ENCODE data around the gene TRIM60.
"Not testable (repeated sequence)": the region's sequence is repeated elsewhere in the genome, so short reads cannot be mapped to it uniquely, and the experiment has no call there.

Gene TRIM60

DNA sequence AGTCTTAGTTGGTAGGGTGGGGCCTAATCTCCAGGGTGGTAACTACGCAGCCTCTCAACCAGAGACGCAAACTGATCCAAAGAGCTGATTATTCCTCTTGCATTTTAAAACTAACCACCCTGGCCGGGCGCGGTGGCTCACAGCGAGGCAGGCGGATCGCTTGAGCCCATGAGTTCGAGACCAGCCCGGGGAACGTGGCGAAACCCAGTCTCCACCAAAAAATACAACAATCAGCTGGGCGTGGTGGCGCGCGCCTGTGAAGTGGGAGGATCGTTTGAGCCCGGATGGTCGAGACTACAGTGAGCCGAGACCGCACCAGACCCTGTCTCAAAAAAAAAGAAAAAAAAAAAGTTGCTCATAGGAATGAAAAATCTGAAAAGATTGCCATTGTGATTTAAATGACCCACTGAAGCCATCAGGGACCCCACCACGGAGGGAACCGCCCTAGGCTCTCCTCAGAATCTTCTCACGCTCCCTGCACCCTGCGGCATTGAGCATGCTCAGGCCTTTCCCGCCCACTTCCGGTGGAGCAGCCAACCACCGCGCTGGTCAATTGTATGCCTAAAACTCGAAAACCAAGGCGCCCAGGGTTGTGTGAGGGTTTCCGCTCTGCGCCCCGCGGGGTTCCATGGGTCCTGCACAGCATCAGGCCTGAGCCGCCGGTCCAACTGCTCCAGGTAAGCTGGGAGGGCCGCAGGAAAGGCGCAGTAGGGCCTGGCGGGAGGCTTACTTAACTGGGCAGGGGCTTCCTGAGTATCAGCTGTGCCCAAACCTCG is at the start of gene TRIM60:
Gene TRIM60, plus strand, starts transcription at position 564 of the 776 bp plus-strand sequence. CDS start 8,074 bp downstream, outside the sequence.
- Histone ChIP-seq H3K9me3 (ENCODE audit: low read length) (no peaks in the 10 kb centered on the region), H3K4me3 (ENCODE audit: low read depth in 1 of 2, low read length in 2 of 2) (no peak within 1 kb of the TSS), H3K4me1 (ENCODE audit: insufficient read depth, low read length) (no peaks in the 10 kb centered on the region), H3K9ac (ENCODE audit: low read length) (no peak within 1 kb of the TSS), H3K27me3 (ENCODE audit: control insufficient read depth in 1 of 2, insufficient read depth in 2 of 2, low read length in 2 of 2) (no peaks in the 10 kb centered on the region), H3K27ac (ENCODE audit: low read depth, low read length) (no peak within 1 kb of the TSS), H3K36me3 (ENCODE audit: insufficient read depth, low read length) (no peaks in the 10 kb centered on the region)

DNA sequence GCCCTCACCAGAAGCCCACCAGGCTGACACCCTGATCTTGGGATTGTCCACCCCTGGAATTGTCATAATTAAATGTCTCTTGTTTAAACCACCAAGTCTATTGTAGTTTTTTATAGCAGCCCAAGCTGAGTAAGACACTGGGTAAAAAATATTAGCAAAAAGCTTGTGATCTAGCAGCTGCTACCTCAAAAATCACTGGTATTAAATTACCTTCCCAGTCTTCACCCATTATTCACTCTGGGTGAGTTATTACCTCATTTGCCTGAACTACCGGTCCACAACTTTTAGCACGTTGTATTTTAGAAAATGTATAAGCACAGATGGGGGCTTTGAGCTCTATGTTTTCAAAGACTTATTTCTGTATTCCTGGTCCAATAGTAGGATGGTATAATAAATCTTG is 42.3 kb upstream of the TRIM60 start:
- Histone ChIP-seq H3K9me3 (ENCODE audit: low read length) (no peaks in the 10 kb centered on the region), H3K4me1 (ENCODE audit: insufficient read depth, low read length) (no peaks in the 10 kb centered on the region), H3K9ac (ENCODE audit: low read length) (no peak overlapping the region), H3K36me3 (ENCODE audit: insufficient read depth, low read length) (no peaks in the 10 kb centered on the region), H3K27me3 (ENCODE audit: control insufficient read depth in 1 of 2, insufficient read depth in 2 of 2, low read length in 2 of 2) (no peaks in the 10 kb centered on the region), H3K27ac (ENCODE audit: low read depth, low read length) (no peak overlapping the region), H3K4me3 (ENCODE audit: low read depth in 1 of 2, low read length in 2 of 2) (no peak overlapping the region)

DNA sequence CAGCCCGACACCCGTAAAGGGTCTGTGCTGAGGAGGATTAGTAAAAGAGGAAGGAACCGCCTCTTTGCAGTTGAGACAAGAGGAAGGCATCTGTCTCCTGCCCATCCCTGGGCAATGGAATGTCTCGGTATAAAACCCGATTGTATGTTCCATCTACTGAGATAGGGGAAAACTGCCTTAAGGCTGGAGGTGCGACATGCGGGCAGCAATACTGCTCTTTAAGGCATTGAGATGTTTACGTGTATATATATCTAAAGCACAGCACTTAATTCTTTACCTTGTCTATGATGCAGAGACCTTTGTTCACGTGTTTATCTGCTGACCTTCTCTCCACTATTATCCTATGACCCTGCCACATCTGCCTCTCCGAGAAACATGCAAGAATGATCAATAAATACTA is 41.0 kb upstream of the TRIM60 start:
- not testable (repeated sequence) for H3K9me3 ChIP-seq (ENCODE audit: low read length); H3K4me3 ChIP-seq (ENCODE audit: low read depth in 1 of 2, low read length in 2 of 2); H3K27ac ChIP-seq (ENCODE audit: low read depth, low read length); H3K27me3 ChIP-seq (ENCODE audit: control insufficient read depth in 1 of 2, insufficient read depth in 2 of 2, low read length in 2 of 2); H3K9ac ChIP-seq (ENCODE audit: low read length); H3K4me1 ChIP-seq (ENCODE audit: insufficient read depth, low read length); H3K36me3 ChIP-seq (ENCODE audit: insufficient read depth, low read length)

DNA sequence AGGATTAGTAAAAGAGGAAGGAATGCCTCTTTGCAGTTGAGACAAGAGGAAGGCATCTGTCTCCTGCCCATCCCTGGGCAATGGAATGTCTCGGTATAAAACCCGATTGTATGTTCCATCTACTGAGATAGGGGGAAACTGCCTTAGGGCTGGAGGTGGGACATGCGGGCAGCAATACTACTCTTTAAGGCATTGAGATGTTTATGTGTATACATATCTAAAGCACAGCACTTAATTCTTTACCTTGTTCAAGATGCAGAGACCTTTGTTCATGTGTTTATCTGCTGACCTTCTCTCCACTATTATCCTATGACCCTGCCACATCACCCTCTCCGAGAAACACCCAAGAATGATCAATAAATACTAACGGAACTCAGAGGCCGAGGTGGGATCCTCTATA is 35.7 kb upstream of the TRIM60 start:
- H3K27me3 ChIP-seq (ENCODE audit: control insufficient read depth in 1 of 2, insufficient read depth in 2 of 2, low read length in 2 of 2); H3K4me3 ChIP-seq (ENCODE audit: low read depth in 1 of 2, low read length in 2 of 2); H3K36me3 ChIP-seq (ENCODE audit: insufficient read depth, low read length); H3K9ac ChIP-seq (ENCODE audit: low read length); H3K9me3 ChIP-seq (ENCODE audit: low read length); H3K27ac ChIP-seq (ENCODE audit: low read depth, low read length); H3K4me1 ChIP-seq (ENCODE audit: insufficient read depth, low read length): not testable (repeated sequence)

DNA sequence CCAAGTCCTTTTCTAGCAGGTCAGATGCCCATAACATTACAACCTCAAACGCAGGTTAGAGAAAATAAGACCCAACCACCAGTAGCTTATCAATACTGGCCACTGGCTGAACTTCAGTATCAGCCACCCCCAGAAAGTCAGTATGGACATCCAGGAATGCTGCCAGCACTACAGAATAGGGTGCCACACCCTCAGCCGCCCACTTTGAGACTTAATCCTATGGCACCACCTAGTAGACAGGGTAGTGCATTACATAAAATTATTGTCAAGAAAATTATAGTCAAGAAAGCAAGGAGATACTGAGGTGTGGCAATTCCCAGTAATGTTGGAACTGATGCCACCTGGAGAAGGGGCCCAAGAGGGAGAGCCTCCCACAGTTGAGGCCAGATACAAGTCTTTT is 34.5 kb upstream of the TRIM60 start:
- no peaks in the 10 kb centered on the region for H3K27me3 ChIP-seq (ENCODE audit: control insufficient read depth in 1 of 2, insufficient read depth in 2 of 2, low read length in 2 of 2)
- H3K4me1 ChIP-seq (ENCODE audit: insufficient read depth, low read length) = no peaks in the 10 kb centered on the region
- H3K27ac ChIP-seq (ENCODE audit: low read depth, low read length) = no peak overlapping the region
- no peaks in the 10 kb centered on the region for H3K9me3 ChIP-seq (ENCODE audit: low read length)
- no peak overlapping the region for H3K9ac ChIP-seq (ENCODE audit: low read length)
- H3K36me3 ChIP-seq (ENCODE audit: insufficient read depth, low read length) = no peaks in the 10 kb centered on the region
- H3K4me3 ChIP-seq (ENCODE audit: low read depth in 1 of 2, low read length in 2 of 2) = no peak overlapping the region

DNA sequence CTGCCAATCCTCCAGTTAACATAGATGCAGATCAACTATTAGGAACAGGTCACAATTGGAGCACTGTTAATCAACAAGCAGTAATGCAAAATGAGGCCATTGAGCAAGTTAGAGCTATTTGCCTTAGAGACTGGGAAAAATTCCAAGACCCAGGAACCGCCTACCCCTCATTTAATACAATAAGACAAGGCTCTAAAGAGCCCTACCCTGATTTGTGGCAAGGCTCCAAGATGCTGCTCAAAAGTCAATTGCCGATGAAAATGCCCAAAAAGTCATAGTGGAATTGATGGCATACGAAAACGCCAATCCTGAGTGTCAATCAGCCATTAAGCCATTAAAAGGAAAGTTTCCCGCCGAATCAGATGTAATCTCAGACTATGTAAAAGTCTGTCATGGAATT is 33.9 kb upstream of the TRIM60 start:
- Histone ChIP-seq H3K27me3 (ENCODE audit: control insufficient read depth in 1 of 2, insufficient read depth in 2 of 2, low read length in 2 of 2) (no peaks in the 10 kb centered on the region), H3K4me3 (ENCODE audit: low read depth in 1 of 2, low read length in 2 of 2) (no peak overlapping the region), H3K4me1 (ENCODE audit: insufficient read depth, low read length) (no peaks in the 10 kb centered on the region), H3K9me3 (ENCODE audit: low read length) (no peaks in the 10 kb centered on the region), H3K27ac (ENCODE audit: low read depth, low read length) (no peak overlapping the region), H3K36me3 (ENCODE audit: insufficient read depth, low read length) (no peaks in the 10 kb centered on the region), H3K9ac (ENCODE audit: low read length) (no peak overlapping the region)

DNA sequence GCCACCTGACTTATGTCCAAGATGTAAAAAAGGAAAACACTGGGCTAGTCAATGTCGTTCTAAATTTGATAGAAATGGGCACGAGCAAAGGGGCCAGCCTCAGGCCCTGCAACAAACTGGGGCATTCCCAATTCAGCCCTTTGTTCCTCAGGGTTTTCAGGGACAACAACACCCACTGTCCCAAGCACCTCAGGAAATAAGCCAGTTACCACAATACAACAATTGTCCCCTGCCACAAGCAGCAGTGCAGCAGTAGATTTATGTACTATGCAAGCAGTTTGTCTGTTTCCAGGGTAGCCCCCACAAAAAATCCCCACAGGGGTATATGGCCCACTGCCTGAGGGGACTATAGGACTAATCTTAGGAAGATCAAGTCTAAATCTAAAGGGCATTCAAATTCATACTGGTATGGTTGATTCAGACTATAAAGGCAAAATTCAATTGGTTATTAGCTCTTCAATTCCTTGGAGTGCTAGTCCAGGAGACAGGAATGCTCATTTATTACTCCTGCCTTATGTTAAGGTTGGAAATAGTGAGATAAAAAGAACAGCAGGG is 33.2 kb upstream of the TRIM60 start:
- not testable (repeated sequence) for H3K9ac ChIP-seq (ENCODE audit: low read length); H3K9me3 ChIP-seq (ENCODE audit: low read length); H3K27me3 ChIP-seq (ENCODE audit: control insufficient read depth in 1 of 2, insufficient read depth in 2 of 2, low read length in 2 of 2); H3K4me3 ChIP-seq (ENCODE audit: low read depth in 1 of 2, low read length in 2 of 2); H3K27ac ChIP-seq (ENCODE audit: low read depth, low read length); H3K36me3 ChIP-seq (ENCODE audit: insufficient read depth, low read length); H3K4me1 ChIP-seq (ENCODE audit: insufficient read depth, low read length)

DNA sequence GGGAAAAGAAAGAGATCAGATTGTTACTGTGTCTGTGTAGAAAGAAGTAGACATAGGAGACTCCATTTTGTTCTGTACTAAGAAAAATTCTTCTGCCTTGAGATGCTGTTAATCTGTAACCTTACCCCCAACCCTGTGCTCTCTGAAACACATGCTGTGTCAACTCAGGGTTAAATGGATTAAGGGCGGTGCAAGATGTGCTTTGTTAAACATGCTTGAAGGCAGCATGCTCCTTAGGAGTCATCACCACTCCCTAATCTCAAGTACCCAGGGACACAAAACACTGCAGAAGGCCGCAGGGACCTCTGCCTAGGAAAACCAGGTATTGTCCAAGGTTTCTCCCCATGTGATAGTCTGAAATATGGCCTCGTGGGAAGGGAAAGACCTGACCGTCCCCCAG is 29.8 kb upstream of the TRIM60 start:
- not testable (repeated sequence) for H3K9ac ChIP-seq (ENCODE audit: low read length); H3K27me3 ChIP-seq (ENCODE audit: control insufficient read depth in 1 of 2, insufficient read depth in 2 of 2, low read length in 2 of 2); H3K4me3 ChIP-seq (ENCODE audit: low read depth in 1 of 2, low read length in 2 of 2); H3K9me3 ChIP-seq (ENCODE audit: low read length); H3K4me1 ChIP-seq (ENCODE audit: insufficient read depth, low read length); H3K36me3 ChIP-seq (ENCODE audit: insufficient read depth, low read length); H3K27ac ChIP-seq (ENCODE audit: low read depth, low read length)

DNA sequence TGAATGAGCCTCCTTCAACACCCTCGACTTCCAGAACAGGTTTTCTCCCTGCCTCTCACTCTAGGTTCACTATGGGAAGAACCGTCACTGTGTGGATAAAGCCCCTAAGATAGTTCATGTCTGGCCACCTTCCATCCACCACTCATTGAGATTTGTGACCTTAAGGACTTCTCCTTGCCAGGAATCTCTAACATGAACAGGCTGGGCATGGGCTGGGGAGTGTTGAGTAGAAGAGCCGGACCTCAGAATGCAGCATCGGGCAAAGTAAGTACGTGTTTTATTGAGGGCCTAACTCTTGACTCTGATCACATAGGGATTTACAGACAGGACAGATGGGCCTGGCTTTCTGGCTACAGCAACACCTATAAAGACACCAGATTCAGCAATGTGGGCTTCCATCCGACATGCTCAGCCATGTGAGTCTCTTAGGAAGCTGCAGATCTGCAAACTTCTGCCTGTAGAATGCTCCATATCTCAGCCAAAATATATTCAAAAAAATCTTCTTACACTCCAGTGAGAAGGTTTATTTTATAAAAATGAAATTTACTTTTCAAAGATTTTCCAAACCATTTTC is 26.4 kb upstream of the TRIM60 start:
- no peaks in the 10 kb centered on the region for H3K9me3 ChIP-seq (ENCODE audit: low read length)
- no peaks in the 10 kb centered on the region for H3K36me3 ChIP-seq (ENCODE audit: insufficient read depth, low read length)
- H3K27ac ChIP-seq (ENCODE audit: low read depth, low read length) = no peak overlapping the region
- no peaks in the 10 kb centered on the region for H3K4me1 ChIP-seq (ENCODE audit: insufficient read depth, low read length)
- no peaks in the 10 kb centered on the region for H3K27me3 ChIP-seq (ENCODE audit: control insufficient read depth in 1 of 2, insufficient read depth in 2 of 2, low read length in 2 of 2)
- H3K4me3 ChIP-seq (ENCODE audit: low read depth in 1 of 2, low read length in 2 of 2) = no peak overlapping the region
- H3K9ac ChIP-seq (ENCODE audit: low read length) = no peak overlapping the region

DNA sequence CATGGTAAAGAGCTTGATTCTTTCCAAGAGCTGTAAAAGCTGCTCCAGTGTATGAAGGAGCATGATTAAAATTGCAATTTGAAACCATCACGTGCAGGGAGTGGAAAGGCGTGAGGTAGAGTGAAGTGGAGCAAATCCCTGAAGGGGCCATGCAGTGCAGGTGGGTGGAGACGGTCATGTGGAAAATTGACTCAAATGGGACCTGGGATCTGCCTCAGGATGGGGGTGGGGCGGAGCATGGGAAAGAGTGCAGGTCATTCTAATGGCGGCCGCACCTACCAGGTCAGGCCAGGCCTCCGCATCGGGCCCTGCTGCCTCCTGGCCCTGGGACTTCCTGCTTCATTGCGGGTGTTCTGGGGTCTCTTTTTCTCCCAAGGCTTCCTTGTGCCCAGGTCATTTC is 25.3 kb upstream of the TRIM60 start:
- H3K4me3 ChIP-seq (ENCODE audit: low read depth in 1 of 2, low read length in 2 of 2) = no peak overlapping the region
- H3K27ac ChIP-seq (ENCODE audit: low read depth, low read length) = no peak overlapping the region
- H3K9me3 ChIP-seq (ENCODE audit: low read length) = no peaks in the 10 kb centered on the region
- H3K4me1 ChIP-seq (ENCODE audit: insufficient read depth, low read length) = no peaks in the 10 kb centered on the region
- no peaks in the 10 kb centered on the region for H3K36me3 ChIP-seq (ENCODE audit: insufficient read depth, low read length)
- no peak overlapping the region for H3K9ac ChIP-seq (ENCODE audit: low read length)
- no peaks in the 10 kb centered on the region for H3K27me3 ChIP-seq (ENCODE audit: control insufficient read depth in 1 of 2, insufficient read depth in 2 of 2, low read length in 2 of 2)

DNA sequence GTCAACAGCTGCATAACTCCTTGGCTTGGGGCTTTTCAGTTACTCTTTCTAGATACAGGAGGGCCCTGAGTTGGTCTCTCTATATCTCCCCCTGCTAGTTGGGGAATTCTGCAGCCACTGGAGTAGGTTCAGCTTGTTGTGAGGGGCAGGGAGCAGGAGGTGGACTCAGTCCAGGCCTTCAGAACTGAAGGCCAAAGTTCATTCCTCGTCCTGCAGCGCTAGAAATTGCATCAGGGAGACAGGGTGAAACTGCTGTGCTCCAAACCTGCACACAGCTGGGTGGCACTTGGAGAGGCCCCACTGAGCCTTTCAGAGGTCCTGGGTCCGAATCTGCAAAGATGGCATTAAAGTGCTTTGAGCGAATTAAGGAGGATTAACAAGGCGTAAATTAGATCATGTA is 24.9 kb upstream of the TRIM60 start:
- Histone ChIP-seq H3K27me3 (ENCODE audit: control insufficient read depth in 1 of 2, insufficient read depth in 2 of 2, low read length in 2 of 2) (no peaks in the 10 kb centered on the region), H3K27ac (ENCODE audit: low read depth, low read length) (no peak overlapping the region), H3K4me1 (ENCODE audit: insufficient read depth, low read length) (no peaks in the 10 kb centered on the region), H3K9me3 (ENCODE audit: low read length) (no peaks in the 10 kb centered on the region), H3K4me3 (ENCODE audit: low read depth in 1 of 2, low read length in 2 of 2) (no peak overlapping the region), H3K36me3 (ENCODE audit: insufficient read depth, low read length) (no peaks in the 10 kb centered on the region), H3K9ac (ENCODE audit: low read length) (no peak overlapping the region)

Measured in muscle layer of colon (tissue), 2 donors.